ENCODE results near the gene MBD4. TPM values are rescaled to one million over a fixed set of nuclear protein-coding genes. Genes with fewer than 3 reads are reported as not detected.

MBD4 gene
- total RNA-seq, 1 experiment from 2014 or later = 15.7 TPM

DNA sequence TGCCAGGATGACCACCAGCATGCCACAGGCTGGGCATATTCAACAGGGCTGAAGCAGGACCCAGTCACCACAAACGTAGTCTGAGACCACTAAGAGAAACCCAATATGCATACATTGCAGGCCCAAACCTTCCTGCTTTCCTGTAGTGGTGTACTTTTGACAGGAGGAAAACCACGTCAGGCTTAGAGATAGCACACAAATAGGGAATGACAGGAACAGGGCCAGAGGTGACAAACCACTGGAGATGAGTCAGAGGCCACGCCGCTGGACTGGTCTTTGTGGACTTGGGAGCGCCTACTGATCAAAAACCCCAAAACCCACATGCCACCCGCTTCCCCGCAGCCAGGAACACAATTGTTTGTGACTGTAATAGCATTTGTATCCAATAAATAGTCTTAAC, 7.7 kb downstream of the MBD4 start:
- ChIA-PET CTCF (no interaction called here), RAD21 (ENCODE audit: low non-redundant PET in 1 of 2, low total read pairs in 2 of 2, uncharacterized antibody in 2 of 2, unreplicated experiment in 2 of 2) (no interaction called here), POLR2A (no interaction called here)
- H3K4me2 ChIP-seq (ENCODE audit: low read length) = no peak overlapping the region
- H2AFZ ChIP-seq (ENCODE audit: low read depth, low read length, poor library complexity, severe bottlenecking) = no peak overlapping the region
- H3K9me3 ChIP-seq (ENCODE audit: control insufficient read depth in 1 of 2, insufficient read depth in 1 of 2, low read depth in 1 of 2, low read length in 2 of 2) = no peaks in the 10 kb centered on the region
- ATAC-seq (no peak), DNase-seq (ENCODE audit: low read depth, low spot score) (no peak)
- H3K27me3 ChIP-seq (ENCODE audit: insufficient read depth, low read length) = no peaks in the 10 kb centered on the region
- H3K9ac ChIP-seq (ENCODE audit: low read length) = no peak overlapping the region
- intact Hi-C loops (cut with micrococcal nuclease) = no loop called here
- BruUV-seq (replicated peaks) = no TSS peak
- H3K79me2 ChIP-seq (ENCODE audit: insufficient read depth, low read length) = peaks cover 16% of the 10 kb centered on the region
- peaks cover 53% of the 10 kb centered on the region in 2 experiments for H3K36me3 ChIP-seq (ENCODE audit: control insufficient read depth in 1 of 2, insufficient read depth in 2 of 2, low read length in 2 of 2)
- H3K4me3 ChIP-seq (replicated peaks in 1 of 2; ENCODE audit: low read depth in 1 of 2, low read length in 2 of 2) = no peak overlapping the region
- H3K4me1 ChIP-seq (ENCODE audit: control insufficient read depth in 1 of 2, insufficient read depth in 2 of 2, low read length in 2 of 2) = no peaks in the 10 kb centered on the region
- TF ChIP-seq SRF (IDR thresholded peaks at IDR 0.05; ENCODE audit: low read depth) (no peak), POLR2AphosphoS5 (IDR thresholded peaks at IDR 0.05; ENCODE audit: low read depth, low read length) (no peak)
- H3K9me2 ChIP-seq (ENCODE audit: insufficient read depth) = no peaks in the 10 kb centered on the region
- no peaks in the 10 kb centered on the region for H4K20me1 ChIP-seq (ENCODE audit: insufficient read depth)
- no peak overlapping the region for H3K27ac ChIP-seq (ENCODE audit: low read depth, low read length)

DNA sequence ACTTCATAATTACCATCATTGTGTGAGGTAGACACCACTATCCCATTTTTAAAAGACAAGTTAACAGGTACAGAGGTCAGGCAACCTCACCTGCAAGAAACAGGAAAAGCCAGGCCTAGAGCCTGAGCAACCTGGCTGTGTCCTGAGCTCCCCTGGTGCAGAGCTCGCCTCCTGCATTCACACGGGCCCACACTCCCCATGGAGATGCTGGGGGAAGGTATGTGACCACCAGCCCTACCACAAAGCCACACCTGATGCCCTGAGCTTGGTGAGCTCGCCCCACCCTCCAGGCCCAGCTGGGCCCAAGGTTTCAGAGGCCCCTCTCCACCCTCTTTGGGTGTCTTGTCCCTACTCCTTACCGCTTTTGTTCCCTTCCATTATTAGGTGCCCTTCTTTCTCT, 10.1 kb downstream of the MBD4 start:
- no peak overlapping the region for H3K4me2 ChIP-seq (ENCODE audit: low read length)
- CTCF ChIA-PET = no interaction called here
- BruUV-seq (replicated peaks) = no TSS peak

More for the DNA sequence above, 10.1 kb downstream of the MBD4 start:
- no peak overlapping the region for H3K4me3 ChIP-seq (replicated peaks in 1 of 2; ENCODE audit: low read depth in 1 of 2, low read length in 2 of 2)
- no peak for TF ChIP-seq ZBTB33 (IDR thresholded peaks at IDR 0.05; ENCODE audit: extremely low read depth, insufficient replicate concordance, low read length)
- no peak for TF ChIP-seq EZH2 (IDR thresholded peaks at IDR 0.05)
- TF ChIP-seq RAD21 (IDR thresholded peaks at IDR 0.05; ENCODE audit: low read depth) = no peak
- RAD21 ChIA-PET (ENCODE audit: low non-redundant PET in 1 of 2, low total read pairs in 2 of 2, uncharacterized antibody in 2 of 2, unreplicated experiment in 2 of 2) = no interaction called here
- H3K27ac ChIP-seq (ENCODE audit: low read depth, low read length) = no peak overlapping the region
- no peak overlapping the region for H2AFZ ChIP-seq (ENCODE audit: low read depth, low read length, poor library complexity, severe bottlenecking)
- no peak for DNase-seq (ENCODE audit: low read depth, low spot score)
- H3K79me2 ChIP-seq (ENCODE audit: insufficient read depth, low read length) = peaks cover 5% of the 10 kb centered on the region; the same call in 1 of the 2 replicates
- H3K9me2 ChIP-seq (ENCODE audit: insufficient read depth) = no peaks in the 10 kb centered on the region
- no peak for ATAC-seq
- H3K36me3 ChIP-seq (ENCODE audit: control insufficient read depth in 1 of 2, insufficient read depth in 2 of 2, low read length in 2 of 2) = peaks cover 33 to 38% of the 10 kb centered on the region in 2 experiments
- peaks cover 0 to 9% of the 10 kb centered on the region in 2 experiments; a peak in 2 of 4 replicates for H3K4me1 ChIP-seq (ENCODE audit: control insufficient read depth in 1 of 2, insufficient read depth in 2 of 2, low read length in 2 of 2)
- intact Hi-C loops (cut with micrococcal nuclease) = no loop called here
- no peaks in the 10 kb centered on the region for H3K27me3 ChIP-seq (ENCODE audit: insufficient read depth, low read length)
- H4K20me1 ChIP-seq (ENCODE audit: insufficient read depth) = no peaks in the 10 kb centered on the region
- H3K9me3 ChIP-seq (ENCODE audit: control insufficient read depth in 1 of 2, insufficient read depth in 1 of 2, low read depth in 1 of 2, low read length in 2 of 2) = no peaks in the 10 kb centered on the region
- POLR2A ChIA-PET = no interaction called here
- no peak overlapping the region for H3K9ac ChIP-seq (ENCODE audit: low read length)

Data from HCT116 (cell line).